Brain microvascular endothelial cell (primary cell): ENCODE results near the gene TRMT1.

Experiments
- DNase-seq: peaks from one replicate; pipeline ENCODE4 v3.0.0-alpha.2; 2020
- H3K27ac ChIP-seq: fragments of 250-450 bp; sonication (Bioruptor Pico); 2 replicates; pipeline ENCODE4 v1.5.1; 2020; ENCODE audit warnings: mild to moderate bottlenecking, moderate library complexity
- H3K27me3 ChIP-seq: fragments of 250-450 bp; sonication (Bioruptor Pico); replicated peaks from 2 replicates; pipeline ENCODE4 v1.5.1; 2020; ENCODE audit warnings: mild to moderate bottlenecking
- H3K36me3 ChIP-seq: fragments of 250-450 bp; sonication (Bioruptor Pico); replicated peaks from 2 replicates; pipeline ENCODE4 v1.5.1; 2020; ENCODE audit warnings: mild to moderate bottlenecking
- H3K4me3 ChIP-seq: 2 replicates; pipeline ENCODE4 v1.5.1; 2011; ENCODE audit warnings: low read depth, mild to moderate bottlenecking, control low read depth, low read length, moderate library complexity
- in situ Hi-C: cut with HindIII; loops from 2 replicates; pipeline ENCODE4 v1.10.0; 2017; ENCODE audit warnings: low sequenced_read_pairs, low pct_ligation_motif_present
- TF ChIP-seq, protein P1 (sequence below): IDR thresholded peaks from 2 replicates; pipeline ENCODE4 v1.5.1; 2011; ENCODE audit warnings: low read depth, mild to moderate bottlenecking, moderate library complexity, low read length, control low read depth, inconsistent platforms; ENCODE audit errors: missing control alignments

The TRMT1 gene

GRCh38 chr19:13094106-13094504 lies 22.4 kb downstream of the TRMT1 start:
- Histone ChIP-seq H3K27ac (no peak overlapping the region), H3K36me3 (no peaks in the 10 kb centered on the region), H3K4me3 (no peak overlapping the region), H3K27me3 (no peaks in the 10 kb centered on the region)
- no peak for DNase-seq
- TF ChIP-seq, protein P1, sequence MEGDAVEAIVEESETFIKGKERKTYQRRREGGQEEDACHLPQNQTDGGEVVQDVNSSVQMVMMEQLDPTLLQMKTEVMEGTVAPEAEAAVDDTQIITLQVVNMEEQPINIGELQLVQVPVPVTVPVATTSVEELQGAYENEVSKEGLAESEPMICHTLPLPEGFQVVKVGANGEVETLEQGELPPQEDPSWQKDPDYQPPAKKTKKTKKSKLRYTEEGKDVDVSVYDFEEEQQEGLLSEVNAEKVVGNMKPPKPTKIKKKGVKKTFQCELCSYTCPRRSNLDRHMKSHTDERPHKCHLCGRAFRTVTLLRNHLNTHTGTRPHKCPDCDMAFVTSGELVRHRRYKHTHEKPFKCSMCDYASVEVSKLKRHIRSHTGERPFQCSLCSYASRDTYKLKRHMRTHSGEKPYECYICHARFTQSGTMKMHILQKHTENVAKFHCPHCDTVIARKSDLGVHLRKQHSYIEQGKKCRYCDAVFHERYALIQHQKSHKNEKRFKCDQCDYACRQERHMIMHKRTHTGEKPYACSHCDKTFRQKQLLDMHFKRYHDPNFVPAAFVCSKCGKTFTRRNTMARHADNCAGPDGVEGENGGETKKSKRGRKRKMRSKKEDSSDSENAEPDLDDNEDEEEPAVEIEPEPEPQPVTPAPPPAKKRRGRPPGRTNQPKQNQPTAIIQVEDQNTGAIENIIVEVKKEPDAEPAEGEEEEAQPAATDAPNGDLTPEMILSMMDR: no peak
- in situ Hi-C loops: no loop called here

- TF ChIP-seq, protein P1: peak; percentile 89
These were observed 23.0 kb downstream of the TRMT1 start for GRCh38 chr19:13093407-13094105.

DNA sequence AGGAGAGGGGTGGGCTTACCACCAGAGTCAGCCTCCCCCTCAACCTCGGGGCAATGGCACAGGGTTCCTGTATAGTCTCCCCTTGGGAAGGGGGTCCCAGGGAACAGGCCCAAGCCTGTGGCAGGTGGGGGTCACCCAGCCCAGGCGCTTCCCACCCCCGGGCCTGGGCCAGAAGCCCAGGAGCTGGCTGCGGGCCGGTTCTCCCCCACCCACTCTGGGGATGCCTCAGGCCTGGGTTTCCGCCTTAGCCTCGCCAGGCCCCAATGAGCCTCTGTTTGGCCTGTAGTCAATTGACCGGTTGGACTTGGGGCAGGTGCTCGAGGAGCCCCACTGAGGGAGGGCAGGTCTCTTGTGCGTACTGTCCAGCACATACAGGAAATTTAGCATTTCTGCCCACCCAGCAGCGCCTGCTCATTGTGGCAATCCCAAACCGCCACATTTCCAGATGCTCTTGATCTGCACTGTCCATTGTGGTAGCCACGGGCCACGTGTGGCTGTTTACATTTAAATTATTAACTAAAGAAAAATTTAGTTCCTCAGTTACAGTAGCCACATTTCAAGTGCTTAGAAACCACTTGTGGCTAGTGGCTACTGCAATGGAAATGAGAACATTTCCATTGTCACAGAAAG lies 23.8 kb downstream of the TRMT1 start:
- in situ Hi-C loops: no loop called here
- Histone ChIP-seq H3K27ac (no peak overlapping the region), H3K4me3 (no peak overlapping the region), H3K36me3 (no peaks in the 10 kb centered on the region), H3K27me3 (no peaks in the 10 kb centered on the region)
- TF ChIP-seq, protein P1: no peak
- DNase-seq: no peak

More at GRCh38 chr19:13093407-13094105, 23.0 kb downstream of the TRMT1 start:
- Histone ChIP-seq H3K4me3 (no peak overlapping the region), H3K27me3 (no peaks in the 10 kb centered on the region), H3K27ac (no peak overlapping the region), H3K36me3 (no peaks in the 10 kb centered on the region)
- DNase-seq: peak; percentile 68
- in situ Hi-C loops: no loop called here

DNA sequence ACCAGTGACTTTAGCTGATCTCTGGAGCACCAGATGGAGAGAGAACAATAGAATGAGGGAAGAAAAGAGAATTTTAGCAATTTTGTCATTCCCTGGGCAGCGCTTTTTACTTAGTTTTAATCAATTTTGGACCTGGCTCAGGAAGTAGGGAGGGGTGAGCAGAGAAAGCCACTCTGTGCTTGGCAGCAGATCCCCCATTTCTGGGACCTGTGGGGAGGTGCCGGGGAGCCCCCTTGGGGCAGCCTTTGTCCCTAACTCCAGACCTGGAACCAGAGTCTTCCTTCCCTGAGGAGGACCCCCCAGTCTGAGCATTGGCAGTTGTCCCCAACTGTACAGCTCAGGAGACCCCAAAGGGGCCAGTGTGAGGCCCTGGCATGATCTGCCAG lies 24.4 kb downstream of the TRMT1 start:
- H3K27me3 ChIP-seq: no peaks in the 10 kb centered on the region
- DNase-seq: no peak
- no peak overlapping the region for H3K27ac ChIP-seq
- TF ChIP-seq, protein P1: no peak
- in situ Hi-C loops: no loop called here
- no peaks in the 10 kb centered on the region for H3K36me3 ChIP-seq
- no peak overlapping the region for H3K4me3 ChIP-seq

- no peak overlapping the region for H3K4me3 ChIP-seq
- peak overlapping the region; percentile 33 for H3K27ac ChIP-seq
- in situ Hi-C loops: no loop called here
- peak; percentile 82 for DNase-seq
- no peaks in the 10 kb centered on the region for H3K27me3 ChIP-seq
- TF ChIP-seq, protein P1: peak; percentile 2
- H3K36me3 ChIP-seq: no peaks in the 10 kb centered on the region
These were observed 25.0 kb downstream of the TRMT1 start for GRCh38 chr19:13091400-13092157.
